GM18526 (cell line): Measurements from ENCODE around the gene DIP2A.

Source experiments
- POLR2A ChIP-seq: IDR thresholded peaks from 3 replicates; pipeline ENCODE4 v1.6.1; 2011; ENCODE audit not compliant: insufficient read length; ENCODE audit errors: extremely low read depth

Gene DIP2A

DNA sequence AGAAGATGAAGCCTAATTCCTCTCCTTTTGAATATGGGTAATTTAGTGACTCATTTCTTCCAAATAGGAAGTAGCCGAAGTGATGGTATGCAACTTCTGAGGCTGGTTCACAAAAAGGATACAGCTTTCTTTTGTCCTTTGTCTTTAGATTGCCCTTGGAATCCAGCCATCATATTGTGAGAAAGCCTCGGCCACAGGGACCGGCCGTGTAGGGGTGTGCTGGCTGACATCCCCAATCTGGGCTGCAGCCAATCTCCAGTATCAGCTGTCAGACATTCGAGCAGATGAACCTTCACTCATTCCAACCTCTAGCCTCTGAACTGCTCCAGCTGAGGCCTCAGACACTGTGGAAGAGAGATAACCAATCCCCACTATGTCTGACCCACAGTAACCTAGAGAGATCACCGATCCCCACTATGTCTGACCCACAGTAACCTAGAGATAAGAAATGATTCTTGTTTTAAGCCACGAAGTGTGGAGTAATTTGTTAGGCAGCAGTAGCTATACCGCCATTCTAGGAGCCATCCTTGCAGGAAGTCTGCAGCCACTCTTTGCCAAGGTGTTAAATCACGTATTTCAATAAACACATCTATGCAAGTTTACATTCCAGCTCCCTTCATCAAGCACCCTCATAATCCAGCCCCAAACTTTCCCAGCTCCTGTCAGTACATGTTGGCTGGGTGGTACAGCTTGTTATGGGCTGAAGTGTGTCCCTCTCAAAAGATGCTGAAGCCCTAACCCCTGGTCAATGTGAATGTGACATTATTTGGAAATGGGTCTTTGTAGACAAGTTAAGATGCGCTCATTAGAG, 2.9 kb upstream of the DIP2A start:
- no peak for TF ChIP-seq POLR2A

DNA sequence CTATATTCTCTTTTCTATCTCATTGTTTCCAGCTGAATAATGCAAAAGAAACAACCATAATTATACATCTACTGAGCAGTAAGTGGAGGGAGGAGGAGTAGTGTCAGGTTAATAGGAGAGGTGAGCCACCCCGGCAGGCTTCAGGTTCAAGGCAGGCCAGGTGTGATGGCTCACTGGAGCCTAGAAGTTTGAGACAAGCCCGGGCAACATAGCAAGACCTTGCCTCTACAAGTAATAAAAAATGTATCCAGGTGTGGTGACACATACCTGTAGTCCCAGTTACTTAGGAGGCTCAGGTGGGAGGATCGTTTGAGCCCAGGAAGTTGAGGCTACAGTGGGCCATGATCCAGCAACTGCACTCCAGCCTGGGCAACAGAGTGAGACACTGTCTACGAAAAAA, 1.9 kb upstream of the DIP2A start:
- no peak for TF ChIP-seq POLR2A

GRCh38 chr21:46457801-46458314, 833 bp upstream of the DIP2A start:
- TF ChIP-seq POLR2A, result no peak

- TF ChIP-seq POLR2A, result no peak
These were observed 299 bp downstream of the DIP2A start for GRCh38 chr21:46459024-46459355.

DNA sequence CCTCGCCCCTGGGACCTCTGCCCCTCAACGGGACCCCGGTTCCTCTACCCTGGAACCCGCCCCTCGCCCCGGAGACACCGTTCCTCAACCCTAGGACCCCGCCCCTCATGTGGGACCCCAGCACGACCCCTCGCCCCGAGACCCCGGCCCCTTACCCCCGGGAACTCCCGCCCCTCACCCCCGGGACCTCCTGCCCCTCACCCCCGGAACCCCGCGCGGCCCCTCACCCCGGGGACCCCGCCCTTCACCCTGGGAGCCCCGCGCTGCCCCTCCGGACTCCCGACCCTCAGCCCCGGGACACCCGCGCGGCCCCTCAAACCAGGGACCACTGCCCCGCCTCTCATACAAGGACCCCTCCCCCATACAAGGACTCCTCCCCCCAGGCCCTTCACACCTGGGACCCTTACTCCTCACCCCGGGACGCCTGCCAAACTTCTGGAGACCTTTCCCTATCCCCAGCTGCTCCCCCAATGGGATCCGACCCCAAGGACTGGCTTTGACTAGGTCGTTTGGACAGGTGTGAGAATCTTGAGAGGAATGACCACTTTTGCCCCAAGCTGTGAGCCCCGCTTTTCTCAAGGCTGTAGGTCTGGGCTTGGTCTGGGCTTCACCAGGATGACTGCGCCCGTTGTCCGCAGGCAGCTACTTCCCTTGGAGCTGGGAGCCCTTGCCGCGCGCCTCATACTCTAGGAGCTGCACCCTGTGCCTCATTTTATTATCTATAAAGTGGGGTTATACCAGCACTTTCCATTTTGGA, 843 bp downstream of the DIP2A start:
- TF ChIP-seq POLR2A, result no peak

DNA sequence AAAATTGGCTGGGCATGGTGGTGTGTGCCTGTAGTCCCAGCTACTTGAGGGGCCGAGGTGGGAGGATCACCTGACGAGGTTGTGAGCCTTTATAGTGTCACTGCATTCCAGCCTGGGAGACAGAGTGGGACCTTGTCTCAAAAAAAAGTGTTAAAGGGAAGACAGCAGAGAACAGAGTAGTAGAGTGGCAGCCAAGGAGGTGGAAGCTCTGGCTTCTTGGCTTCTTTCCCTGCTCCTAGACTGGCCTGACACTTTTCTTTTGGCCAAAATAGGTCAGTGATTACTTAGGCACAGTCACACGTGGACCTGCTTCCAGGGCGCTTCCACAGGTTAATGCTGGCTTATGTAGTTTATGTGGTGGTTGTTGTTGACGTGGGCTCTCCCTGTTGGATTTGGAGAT, 3.2 kb downstream of the DIP2A start:
- TF ChIP-seq POLR2A, result no peak

DNA sequence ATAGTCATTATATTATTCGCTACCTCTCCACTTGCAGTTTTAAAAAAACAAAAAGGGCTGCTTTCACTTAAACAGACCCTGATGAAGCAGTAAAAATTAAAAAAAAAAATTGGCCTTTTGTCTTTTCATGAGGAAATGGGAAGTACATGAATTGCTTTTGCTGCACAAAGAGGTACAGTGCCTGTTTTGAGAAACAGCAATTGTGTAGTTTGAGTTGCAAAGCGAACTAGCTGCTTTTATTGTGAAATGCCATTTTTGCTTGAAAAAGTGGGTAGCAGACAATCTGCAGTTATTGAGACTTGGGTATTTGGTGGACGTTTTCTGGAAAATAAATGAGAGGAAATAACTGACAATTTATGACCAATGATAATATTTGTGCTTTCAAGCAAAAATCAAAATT, 7.0 kb downstream of the DIP2A start:
- no peak for TF ChIP-seq POLR2A

- no peak for TF ChIP-seq POLR2A
These were observed 9.6 kb downstream of the DIP2A start for GRCh38 chr21:46468108-46468774.

- no peak for TF ChIP-seq POLR2A
These were observed 10.6 kb downstream of the DIP2A start for GRCh38 chr21:46469275-46469674.

- no peak for TF ChIP-seq POLR2A
These were observed 12.8 kb downstream of the DIP2A start for GRCh38 chr21:46471514-46471913.

DNA sequence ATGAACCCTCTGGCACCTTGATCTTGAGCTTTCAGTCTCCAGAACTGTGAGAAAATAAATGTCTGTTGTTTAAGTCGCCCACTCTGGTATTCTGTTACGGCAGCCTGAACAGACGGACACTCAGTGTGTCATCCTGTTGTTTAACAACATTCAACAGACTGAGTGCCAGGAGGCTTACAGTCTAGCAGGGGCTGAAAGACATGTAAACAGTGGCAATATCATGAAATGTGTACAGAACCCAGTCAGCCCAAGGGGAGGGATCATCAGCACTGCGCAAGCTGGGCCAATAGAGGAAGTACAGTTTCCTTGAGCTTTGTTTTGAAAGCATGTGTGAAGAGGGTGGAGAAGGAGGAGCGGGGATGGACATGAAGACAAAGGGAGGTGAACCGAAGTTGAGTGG, 13.6 kb downstream of the DIP2A start:
- TF ChIP-seq POLR2A, result no peak

DNA sequence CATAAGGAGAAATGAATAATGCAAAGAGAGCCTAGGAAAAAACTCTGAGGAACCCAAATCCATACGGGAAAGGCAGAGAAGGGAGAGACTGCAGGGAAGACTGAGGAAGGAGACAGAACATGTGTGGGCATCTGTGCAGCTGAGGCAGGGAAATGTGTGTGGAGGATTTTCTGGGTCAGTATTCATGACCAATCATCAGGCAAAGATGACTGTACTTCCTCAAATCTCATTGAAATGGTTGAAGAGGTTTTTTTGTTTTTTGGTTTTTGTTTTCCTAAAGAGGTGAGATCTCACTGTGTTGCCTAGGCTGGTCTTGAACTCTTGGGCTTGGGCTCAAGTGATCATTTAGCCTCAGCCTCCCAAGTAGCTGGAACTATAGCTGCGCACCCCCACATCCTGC, 15.7 kb downstream of the DIP2A start:
- TF ChIP-seq POLR2A, result no peak

DNA sequence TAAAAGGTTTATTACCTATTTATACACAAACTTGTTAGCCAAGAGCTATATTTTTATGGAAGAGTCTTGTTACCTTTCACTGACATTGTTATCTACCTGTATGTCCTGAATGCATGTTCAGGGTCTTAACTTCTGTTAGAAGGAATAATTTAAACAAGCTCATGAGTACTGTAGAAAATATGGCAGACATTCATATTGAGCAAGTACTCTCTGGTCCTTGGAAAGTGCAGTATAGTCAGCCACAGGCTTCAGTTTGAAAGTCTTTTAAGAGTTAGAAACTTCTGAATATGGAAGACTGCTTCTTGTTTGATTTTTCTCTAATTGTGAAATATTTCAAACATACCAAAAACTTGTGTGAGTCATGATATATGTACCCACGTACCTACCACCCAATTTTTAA, 16.6 kb downstream of the DIP2A start:
- no peak for TF ChIP-seq POLR2A

- no peak for TF ChIP-seq POLR2A
These were observed 19.1 kb downstream of the DIP2A start for GRCh38 chr21:46477765-46478164.

GRCh38 chr21:46478910-46479309, 20.2 kb downstream of the DIP2A start:
- no peak for TF ChIP-seq POLR2A

GRCh38 chr21:46480466-46480865, 21.8 kb downstream of the DIP2A start:
- TF ChIP-seq POLR2A, result no peak
